ENCODE measurements around the gene PRDM15.

PRDM15 gene

GRCh38 chr21:41879190-41879998 lies at the start of gene PRDM15:
Gene PRDM15 (minus strand): TSS chr21:41879344. CDS start chr21:41860363, 18,981 bp downstream.
- DNase-seq (ENCODE audit: low read depth in 2 of 2) = peak; percentile 70 to 75

DNA sequence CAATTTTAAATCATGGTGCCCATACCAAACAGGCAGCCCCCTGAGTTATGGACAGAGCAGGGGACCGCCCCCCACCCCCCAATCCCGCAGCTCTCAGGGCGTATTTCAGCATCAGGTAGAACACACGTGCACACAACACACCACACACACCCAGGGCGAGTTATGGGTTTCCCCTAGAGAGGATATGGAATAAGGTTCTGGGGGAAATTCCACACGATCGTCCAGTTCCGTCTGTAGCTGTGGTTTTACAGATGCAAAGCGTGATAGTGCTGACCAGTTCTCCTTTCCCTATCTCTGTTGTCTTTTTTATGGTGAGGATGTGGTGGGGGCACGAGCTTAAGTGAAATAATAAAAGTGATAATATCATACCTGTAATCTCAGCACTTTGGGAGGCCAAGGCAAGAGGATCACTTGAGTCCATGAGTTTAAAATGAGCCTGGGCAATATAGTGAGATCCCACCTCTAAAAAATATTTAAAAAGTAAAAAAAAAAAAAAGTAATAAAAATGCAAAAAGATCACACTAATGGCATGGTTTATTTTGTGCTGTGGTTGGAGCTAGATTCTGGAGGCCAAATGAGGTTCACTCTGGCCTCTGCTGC lies 49.6 kb upstream of the PRDM15 start:
- no peak for DNase-seq (ENCODE audit: low read depth in 2 of 2)

- DNase-seq (ENCODE audit: low read depth in 2 of 2) = no peak
Measured at GRCh38 chr21:41927727-41928409, 48.7 kb upstream of the PRDM15 start.

GRCh38 chr21:41926807-41927171 lies 47.6 kb upstream of the PRDM15 start:
- no peak for DNase-seq (ENCODE audit: low read depth in 2 of 2)

DNA sequence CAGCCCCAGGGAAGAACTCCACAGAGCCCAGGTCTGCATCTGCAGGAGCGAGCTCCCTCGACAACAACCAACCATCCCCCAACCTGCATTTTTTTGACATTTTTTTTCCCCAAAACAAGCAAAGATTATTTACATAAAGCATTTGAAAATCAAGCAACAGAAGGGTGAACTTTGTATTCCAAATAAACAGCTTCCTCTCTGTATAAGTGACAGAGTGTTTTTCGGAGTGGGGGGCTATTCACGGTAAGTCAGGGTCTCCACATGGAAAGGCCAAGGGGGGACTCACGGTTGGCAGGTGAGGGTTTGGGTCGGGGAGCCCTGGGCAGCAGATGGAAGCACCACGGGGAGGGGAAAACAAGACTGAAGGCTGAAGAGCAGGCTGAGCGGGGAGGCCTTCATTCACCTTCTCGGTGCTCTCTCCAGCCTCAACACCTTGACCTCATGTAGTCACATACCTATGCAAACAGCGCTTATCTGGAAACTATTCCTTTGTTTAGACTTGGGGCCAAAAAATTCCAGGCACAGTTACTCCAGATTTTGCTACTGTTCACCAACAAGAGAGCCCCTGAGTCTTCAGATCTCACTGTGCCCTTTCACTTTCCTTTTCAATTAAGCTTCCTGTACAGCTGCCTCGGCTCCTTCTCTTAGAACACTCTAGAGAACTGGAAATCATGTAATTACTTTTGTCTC lies 47.1 kb upstream of the PRDM15 start:
- DNase-seq (ENCODE audit: low read depth in 2 of 2) = no peak

GRCh38 chr21:41925767-41926116 lies 46.6 kb upstream of the PRDM15 start:
- DNase-seq (ENCODE audit: low read depth in 2 of 2) = no peak

- no peak for DNase-seq (ENCODE audit: low read depth in 2 of 2)
Measured at GRCh38 chr21:41924368-41924754, 45.2 kb upstream of the PRDM15 start.

DNA sequence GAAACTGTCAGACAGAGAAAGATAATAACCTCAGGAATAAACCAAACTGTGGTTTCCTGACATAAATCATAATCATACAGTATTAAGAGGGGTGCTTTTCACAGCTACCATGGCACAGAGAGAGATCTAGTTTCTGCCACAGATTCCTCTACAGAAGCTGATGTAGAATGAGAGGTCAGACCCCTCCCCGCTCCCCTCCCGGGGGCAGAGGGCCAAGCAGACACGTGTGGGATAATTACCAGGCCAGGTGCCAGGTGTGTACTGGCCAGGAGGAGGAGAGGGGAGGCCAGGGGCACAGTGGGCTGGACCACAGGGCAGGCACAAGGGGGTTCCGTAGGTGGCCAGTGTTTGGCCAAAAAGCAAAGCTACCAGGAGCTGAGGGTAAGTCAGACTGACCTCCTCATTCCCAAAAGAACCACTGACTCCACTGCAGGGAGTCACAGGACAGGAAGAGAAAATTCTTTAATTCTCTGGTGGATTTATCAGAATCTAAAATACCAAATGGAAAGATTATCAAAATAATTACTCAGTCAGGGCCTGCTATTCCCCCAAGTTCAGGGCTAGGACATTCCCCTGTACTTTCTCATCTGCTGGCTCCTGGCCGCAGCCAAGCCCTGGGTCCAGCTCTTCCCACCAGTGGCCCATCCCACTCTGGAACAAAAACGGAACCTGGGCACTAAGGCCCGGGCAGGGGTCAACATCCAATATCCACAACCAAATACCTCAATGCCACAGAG lies 44.7 kb upstream of the PRDM15 start:
- DNase-seq (ENCODE audit: low read depth in 2 of 2) = no peak

- DNase-seq (ENCODE audit: low read depth in 2 of 2) = no peak
Measured at GRCh38 chr21:41923186-41923585, 44.0 kb upstream of the PRDM15 start.

GRCh38 chr21:41921021-41921420 lies 41.9 kb upstream of the PRDM15 start:
- no peak for DNase-seq (ENCODE audit: low read depth in 2 of 2)

GRCh38 chr21:41920476-41920875 lies 41.3 kb upstream of the PRDM15 start:
- DNase-seq (ENCODE audit: low read depth in 2 of 2) = no peak

DNA sequence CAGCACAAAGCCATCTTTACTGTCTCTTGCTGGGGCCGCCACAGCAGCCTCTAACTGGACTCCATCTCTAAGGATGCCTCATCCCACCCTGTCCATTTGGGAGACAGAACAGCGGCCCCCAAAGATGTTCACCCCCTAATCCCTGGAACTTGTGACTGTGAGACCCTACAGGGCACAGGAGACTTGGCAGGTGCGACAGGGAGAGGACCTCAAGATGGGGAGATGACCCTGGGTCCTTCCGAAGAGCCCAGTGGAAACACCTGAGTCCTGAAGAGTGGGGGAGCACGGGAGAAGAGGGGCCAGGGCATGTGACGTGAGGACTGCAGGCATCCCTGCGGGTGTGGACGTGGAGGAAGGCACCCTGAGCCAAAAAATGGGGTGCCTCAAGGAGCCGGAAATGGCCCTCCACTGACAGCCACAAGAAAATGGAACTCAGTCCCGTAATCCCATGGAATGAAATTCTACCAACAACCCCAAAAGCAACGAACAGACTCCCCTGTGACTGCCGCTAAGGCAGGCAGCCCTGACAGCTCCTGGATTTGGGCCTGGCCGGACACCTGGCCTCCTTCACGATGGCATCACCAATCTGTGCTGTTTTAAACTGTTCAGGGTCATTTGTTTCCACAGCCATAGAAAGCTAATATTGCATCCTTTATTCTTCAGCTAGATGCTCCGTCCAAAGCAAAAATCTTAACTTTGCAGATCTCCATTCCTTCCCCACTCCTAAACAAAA lies 40.7 kb upstream of the PRDM15 start:
- DNase-seq (ENCODE audit: low read depth in 2 of 2) = no peak

- DNase-seq (ENCODE audit: low read depth in 2 of 2) = no peak
Measured at GRCh38 chr21:41918561-41919358, 39.6 kb upstream of the PRDM15 start.

GRCh38 chr21:41917531-41917930 lies 38.4 kb upstream of the PRDM15 start:
- DNase-seq (ENCODE audit: low read depth in 2 of 2) = no peak

DNA sequence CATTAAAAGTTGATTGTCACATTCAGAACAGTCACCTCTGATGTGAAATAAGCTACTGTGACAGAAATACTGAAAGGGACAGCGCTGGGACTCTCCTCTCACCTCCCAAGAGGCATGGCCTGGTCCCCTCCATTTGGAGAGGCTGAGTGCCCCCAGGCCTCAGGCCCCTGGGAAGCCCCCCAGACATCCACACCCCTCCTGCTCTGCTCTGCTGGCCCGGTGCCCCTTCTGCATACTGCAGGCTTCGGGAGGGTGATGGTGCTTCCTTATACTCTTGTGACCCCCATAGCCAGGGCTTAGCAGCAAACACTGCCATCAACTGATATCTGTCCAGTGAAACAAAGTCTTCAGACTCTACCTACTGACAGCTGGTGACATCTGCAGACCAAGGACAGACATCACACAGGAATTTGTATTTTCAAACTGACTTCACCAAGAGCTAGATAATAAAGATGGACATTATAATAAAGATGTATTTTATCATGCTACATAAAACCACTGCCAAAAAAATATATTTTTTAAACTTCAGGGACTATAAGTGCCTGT lies 37.8 kb upstream of the PRDM15 start:
- no peak for DNase-seq (ENCODE audit: low read depth in 2 of 2)

DNA sequence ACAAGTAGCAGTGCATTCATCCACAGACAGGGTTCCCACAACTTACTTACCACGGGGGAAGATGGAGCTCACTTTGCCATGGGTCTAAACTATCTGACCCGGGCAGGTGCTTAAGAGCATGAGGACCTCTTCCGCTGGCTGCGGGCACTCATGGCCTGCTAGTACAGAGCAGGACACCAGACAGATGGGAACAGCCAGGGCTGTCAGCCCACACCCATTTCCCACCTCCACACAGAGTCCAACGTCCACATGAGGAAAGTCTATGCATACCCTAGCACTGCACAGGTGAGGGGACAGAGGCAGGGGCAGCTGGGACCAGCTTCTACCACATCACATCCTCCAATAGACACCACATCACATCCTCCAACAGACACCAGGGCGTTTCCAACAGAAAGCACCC lies 35.8 kb upstream of the PRDM15 start:
- DNase-seq (ENCODE audit: low read depth in 2 of 2) = no peak

DNA sequence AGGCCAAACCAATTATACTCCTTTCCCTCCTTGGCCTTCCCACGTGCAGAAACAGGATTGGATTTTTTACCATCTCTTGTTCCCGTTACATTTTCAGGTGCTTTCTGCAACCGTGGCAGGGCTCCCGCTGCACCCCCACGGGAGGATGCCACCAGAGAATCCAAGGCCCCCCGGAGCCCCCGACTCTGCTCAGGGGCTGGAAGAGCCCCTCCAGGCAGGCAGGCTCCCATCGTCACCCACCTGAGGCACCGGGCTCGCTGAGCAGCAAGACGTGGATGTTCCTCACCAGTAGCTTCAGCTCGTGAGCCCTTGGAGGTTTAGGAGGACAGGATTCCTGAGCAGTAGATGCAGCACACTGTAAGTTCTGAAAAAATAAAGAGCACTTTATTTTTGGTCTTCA lies 35.2 kb upstream of the PRDM15 start:
- no peak for DNase-seq (ENCODE audit: low read depth in 2 of 2)

DNA sequence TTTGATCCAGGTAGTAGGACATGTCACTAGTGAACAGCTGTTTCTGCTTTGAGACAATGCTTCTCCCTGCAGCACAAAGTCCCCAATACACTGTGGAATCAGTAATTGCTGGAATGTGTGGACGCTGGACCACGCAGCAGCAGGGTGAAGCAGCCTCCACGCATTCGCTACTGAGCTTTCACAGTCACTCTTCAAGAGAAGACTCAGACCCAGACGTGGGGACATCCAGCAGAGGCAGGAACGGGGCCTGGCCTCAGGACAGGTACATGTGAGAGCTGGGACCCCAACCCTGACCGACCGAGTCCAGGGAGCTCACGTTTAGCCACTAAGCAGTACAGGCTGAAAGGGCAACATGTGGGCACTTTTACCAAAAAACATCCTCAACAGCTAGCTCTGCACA lies 34.1 kb upstream of the PRDM15 start:
- no peak for DNase-seq (ENCODE audit: low read depth in 2 of 2)

GRCh38 chr21:41908829-41909228 lies 29.7 kb upstream of the PRDM15 start:
- no peak for DNase-seq (ENCODE audit: low read depth in 2 of 2)
